GM18499 (cell line): ENCODE data around the gene CAMTA1.

Experiments
- ATAC-seq: cut with Tn5 transposase; IDR thresholded peaks from one replicate; pipeline ENCODE4 v1.9.1; 2021; ENCODE audit warnings: moderate number of reproducible peaks; ENCODE audit not compliant: insufficient read depth, unreplicated experiment

CAMTA1 gene

GRCh38 chr1:6965935-6966241, 180.6 kb downstream of the CAMTA1 start:
- ATAC-seq = no peak

DNA sequence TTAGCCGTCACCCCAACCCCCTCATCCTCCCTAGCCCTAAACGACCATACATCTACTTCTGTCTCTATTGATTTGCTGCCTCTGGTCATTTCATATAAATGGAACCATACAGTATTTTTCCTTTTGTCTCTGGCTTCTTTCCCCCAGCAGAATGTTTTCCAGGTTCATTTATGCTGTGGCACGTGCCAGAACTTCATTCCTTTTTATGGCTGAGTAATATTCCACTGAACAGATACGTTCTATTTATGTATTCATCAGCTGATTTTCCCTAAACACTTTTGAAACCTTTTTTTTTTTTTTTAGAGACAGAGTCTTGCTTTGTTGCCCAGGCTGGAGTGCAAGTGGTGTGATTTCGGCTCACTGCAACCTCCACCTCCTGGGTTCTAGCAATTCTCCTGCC, 181.1 kb downstream of the CAMTA1 start:
- no peak for ATAC-seq

GRCh38 chr1:6967431-6968111, 182.3 kb downstream of the CAMTA1 start:
- no peak for ATAC-seq

DNA sequence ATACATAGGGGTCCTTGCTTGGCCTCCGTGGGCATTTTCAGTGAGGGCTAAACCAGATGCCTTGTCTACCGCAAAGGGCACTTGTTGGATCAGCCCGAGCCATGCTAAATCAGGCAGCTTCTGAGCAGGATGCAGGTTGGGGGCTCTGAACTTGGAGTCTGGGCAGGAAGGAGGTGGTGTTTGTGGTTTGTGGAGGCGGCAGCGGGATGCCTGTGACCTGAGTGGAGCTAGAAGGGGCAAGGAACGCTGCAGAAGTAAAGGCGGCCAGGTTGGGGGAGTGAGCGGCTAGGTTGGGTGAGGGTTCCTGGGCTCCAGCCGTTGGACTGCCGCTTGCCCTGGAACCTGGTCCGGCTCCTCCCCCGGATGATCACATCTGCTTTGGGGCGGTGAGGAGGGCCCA, 183.9 kb downstream of the CAMTA1 start:
- ATAC-seq = no peak

DNA sequence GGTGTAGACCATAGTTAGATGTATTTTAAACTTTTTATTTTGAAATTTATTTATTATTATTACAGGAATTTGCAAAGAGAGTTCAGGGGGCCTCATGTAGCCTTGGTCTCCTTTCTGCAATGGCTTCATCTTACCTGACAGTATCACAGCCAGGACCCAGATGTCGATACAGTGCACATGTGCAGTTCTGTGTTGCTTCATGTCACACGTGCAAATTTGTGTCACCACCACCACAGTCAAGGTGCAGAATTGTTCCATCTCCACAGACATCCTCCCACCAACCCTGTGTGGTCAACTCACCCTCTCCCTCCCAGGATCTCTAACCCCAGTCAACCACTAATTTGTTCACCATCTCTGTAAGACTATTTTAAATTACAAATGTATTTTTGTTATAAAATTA, 184.5 kb downstream of the CAMTA1 start:
- ATAC-seq = no peak

GRCh38 chr1:6970221-6970620, 185.0 kb downstream of the CAMTA1 start:
- ATAC-seq = no peak

GRCh38 chr1:6971048-6971447, 185.8 kb downstream of the CAMTA1 start:
- ATAC-seq = no peak

- ATAC-seq = no peak
Observed at GRCh38 chr1:6971699-6972098, 186.4 kb downstream of the CAMTA1 start.

- no peak for ATAC-seq
Observed at GRCh38 chr1:6972399-6972798, 187.1 kb downstream of the CAMTA1 start.

- no peak for ATAC-seq
Observed at GRCh38 chr1:6975331-6976043, 190.2 kb downstream of the CAMTA1 start.

DNA sequence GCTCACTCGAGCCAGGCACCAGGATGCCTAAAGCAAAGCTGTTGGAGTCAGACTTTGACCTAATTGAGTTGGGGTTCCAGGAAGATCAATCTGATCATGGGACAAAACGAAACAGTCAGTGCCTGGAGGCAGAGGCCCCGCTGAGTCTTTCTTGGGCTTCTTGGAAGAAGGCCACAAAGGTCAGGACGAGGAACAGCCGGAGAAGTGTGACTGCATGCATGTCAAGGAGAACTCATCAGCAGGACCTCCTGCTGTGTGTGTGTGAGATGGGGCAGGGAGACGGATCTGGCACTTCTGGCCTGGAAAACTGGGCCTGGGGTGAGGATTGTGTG, 190.8 kb downstream of the CAMTA1 start:
- no peak for ATAC-seq

- ATAC-seq = no peak
Observed at GRCh38 chr1:6979003-6979613, 193.9 kb downstream of the CAMTA1 start.

DNA sequence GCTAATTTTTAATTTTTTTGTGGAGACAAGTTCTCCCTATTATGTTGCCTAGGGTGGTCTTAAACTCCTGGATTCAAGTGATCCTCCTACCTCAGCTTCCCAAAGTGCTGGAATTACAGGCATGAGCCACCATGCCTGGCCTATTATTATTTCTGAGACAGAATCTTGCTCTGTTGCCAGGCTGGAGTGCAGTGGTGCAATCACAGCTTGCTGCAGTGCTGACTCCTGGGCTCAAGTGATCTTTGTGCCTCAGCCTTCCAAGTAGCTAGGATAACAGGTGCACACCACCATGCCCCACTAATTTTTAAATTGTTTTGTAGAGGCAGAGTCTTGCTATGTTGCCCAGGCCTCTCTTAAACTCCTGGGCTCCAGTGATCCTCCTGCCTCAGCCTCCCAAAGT, 196.3 kb downstream of the CAMTA1 start:
- ATAC-seq = no peak

DNA sequence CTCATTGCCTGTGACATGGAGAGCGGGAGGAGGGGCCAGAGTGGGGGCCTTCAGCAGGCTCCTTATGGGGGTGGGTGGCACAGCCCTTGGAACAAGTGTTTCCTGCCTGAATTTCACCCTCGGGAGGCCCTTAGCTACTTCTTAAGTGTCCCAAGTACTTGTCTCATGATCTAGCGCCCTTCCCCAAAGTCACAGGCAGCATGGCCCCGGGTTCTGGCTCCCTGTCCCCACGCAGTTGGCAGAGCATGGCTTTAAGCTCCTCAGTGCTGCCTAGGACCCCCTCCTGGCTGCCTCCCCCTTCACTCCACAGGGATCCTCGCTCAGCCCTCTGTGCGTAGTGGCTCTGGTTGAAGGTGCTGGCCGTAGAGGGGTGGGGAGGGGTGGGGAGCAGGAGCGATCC, 197.2 kb downstream of the CAMTA1 start:
- ATAC-seq = no peak

DNA sequence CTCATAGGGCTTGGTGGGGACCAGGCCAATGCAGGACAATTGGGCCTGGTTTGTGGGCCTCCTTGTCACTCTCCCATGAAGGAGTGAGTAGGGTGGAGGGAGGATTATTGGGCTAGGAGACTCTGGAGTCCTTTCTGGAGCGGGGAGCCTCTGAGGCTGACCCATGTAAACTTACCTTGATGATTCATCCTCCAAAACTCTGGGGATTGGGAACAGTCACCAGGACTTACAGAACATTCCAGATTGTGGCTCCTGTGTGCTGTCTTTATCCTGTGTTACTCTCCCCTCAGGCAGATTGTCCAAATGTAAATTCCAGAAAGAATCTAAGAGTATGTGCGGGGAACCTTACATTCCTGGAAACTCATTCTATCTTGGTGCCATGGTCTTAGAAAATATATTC, 197.6 kb downstream of the CAMTA1 start:
- no peak for ATAC-seq

GRCh38 chr1:6984536-6984935, 199.3 kb downstream of the CAMTA1 start:
- no peak for ATAC-seq

GRCh38 chr1:6984986-6985385, 199.7 kb downstream of the CAMTA1 start:
- ATAC-seq = no peak

DNA sequence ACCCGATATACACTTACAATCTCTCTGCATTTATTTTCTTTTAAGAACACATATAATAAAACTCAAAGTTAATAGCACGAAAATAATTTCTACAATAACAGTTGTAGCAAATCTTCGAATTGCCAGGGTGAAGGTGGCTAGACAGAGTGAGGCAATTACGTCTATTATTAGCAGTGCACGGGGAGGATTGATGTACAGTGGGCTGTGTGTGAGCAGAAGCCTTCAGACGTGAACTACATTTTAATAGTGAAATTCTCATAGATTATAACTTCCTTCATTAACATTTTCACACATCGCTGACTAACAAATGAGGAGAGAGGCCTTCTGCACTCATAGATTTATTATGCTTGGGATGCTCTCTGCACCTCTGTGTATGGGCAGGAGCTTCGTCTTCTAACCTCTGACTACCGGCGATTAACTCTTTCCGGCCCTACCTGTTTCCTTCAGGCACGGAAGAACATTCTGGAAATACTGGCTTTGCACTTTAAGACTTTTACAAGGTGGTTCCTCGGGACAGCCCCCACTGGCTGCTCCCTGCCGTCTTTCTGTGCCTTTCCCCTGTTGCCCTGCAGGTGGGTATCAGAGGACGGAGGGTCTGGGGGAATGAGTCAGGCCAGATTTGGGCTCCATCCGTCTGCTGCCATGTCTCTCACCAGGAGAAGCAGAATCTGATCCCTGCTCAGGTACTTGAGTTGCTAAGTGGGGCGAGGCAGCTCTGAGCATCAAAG, 200.5 kb downstream of the CAMTA1 start:
- no peak for ATAC-seq

- no peak for ATAC-seq
Observed at GRCh38 chr1:6986281-6986680, 201.0 kb downstream of the CAMTA1 start.

GRCh38 chr1:6987940-6988339, 202.7 kb downstream of the CAMTA1 start:
- no peak for ATAC-seq

DNA sequence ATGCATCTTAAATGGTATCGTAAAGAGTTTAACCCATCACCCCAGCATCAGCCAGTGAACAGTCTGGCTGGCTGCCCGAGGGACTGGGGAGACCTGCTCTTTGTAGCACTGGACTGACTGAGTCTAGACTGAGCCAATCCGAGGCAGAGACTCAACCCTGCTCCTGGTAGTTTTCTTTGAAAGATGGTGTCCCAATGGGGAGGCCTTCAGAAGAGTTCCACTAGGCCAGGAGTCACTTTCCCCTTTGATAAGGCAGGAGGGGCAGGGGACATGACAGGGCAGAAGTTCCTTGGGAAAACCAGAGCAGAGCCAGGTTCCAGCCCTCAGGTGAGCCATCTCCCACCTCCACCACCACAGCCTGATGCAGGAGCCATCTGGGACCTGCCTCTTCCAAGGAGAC, 203.5 kb downstream of the CAMTA1 start:
- ATAC-seq = no peak
